GM21390 (cell line): ENCODE data around the gene SCARB1.

Experiments
- ATAC-seq: cut with Tn5 transposase; IDR thresholded peaks from one replicate; pipeline ENCODE4 v1.9.1; 2021; ENCODE audit not compliant: unreplicated experiment

SCARB1 gene

DNA sequence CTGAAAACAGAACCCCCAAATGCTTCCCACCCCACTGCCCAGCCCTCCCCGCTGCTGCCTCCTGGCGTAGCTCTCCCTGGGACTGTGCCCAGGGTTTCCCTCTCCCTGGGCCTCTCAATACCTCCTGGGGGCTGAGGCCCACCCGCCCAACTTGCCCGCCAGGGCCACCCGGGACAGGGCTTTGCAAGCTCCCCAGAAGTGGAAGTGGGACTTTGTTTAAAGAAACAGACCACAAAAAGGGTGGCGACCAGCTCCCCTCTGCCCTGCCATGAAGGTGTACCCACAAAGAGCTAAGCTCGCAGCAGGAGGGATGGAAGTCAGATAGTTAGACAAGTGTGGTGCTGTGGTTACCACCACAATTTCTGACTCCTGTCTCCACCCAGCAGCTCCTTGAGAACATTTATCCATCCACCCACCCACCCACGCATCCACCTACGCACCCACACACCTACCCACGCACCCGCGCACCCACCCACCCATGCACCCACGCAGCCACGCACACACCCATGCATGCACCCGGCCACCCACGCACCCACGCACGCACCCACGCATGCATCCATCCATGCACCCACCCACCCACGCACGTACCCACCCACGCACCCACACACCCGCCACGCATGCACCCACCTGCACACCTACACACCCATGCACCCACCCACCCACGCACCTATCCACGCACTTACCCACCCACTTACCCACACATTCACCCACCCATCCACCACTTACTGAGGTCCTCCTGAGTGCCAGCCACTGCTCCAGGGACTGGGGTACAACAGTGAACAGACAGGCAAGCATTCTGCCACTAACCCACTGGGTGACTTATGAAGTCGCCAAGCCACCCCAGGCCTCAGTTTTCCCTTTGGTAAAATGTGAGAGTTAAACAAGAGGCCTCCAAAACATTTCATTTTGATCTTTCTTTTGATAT is 127.3 kb downstream of the SCARB1 start:
- ATAC-seq, result no peak

DNA sequence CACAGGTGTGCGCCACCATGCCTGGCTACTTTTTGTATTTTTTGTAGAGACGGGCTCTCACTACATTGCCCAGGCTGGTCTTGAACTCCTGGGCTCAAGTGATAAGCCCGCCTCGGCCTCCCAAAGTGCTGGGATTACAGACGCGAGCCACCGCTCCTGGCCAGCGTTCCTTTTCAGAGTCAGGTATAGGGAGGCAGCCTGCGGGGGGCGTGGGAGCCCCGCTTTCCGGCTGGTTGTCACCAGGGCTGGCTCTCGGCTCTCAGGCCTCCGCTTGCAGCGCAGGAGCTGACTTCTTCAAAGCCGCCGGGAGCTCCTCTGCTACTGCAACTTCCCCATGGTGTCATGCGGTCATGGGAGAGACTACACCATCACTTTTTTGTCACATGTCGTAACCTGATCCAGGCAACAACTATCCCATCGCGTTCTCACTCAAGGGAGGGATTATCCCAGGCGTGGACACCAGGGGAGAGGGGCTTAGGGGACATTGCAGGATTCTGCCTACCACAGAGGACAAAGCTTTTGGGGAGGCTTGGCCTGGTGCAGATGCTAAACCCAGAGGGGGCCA is 129.4 kb downstream of the SCARB1 start:
- no peak for ATAC-seq

DNA sequence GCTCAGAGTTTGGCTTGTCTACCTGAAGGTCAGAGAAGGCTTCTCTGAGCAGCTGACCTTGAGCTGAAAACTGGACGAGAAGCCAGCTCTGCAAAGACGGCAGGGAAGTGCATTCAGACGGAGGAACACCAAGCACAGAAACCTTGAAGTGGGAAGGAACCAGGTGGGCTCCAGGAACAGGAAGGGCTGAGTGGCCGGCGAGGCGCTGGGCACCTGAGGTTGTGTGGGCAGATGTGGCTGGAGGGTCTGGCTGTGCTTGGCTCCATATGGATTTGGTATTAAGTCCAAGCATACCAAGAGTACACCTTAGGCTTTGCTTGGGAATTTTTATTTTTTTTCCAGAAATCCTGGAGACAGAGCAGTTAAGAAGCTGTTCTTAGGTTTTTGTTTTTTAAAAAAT is 130.6 kb downstream of the SCARB1 start:
- ATAC-seq, result no peak

DNA sequence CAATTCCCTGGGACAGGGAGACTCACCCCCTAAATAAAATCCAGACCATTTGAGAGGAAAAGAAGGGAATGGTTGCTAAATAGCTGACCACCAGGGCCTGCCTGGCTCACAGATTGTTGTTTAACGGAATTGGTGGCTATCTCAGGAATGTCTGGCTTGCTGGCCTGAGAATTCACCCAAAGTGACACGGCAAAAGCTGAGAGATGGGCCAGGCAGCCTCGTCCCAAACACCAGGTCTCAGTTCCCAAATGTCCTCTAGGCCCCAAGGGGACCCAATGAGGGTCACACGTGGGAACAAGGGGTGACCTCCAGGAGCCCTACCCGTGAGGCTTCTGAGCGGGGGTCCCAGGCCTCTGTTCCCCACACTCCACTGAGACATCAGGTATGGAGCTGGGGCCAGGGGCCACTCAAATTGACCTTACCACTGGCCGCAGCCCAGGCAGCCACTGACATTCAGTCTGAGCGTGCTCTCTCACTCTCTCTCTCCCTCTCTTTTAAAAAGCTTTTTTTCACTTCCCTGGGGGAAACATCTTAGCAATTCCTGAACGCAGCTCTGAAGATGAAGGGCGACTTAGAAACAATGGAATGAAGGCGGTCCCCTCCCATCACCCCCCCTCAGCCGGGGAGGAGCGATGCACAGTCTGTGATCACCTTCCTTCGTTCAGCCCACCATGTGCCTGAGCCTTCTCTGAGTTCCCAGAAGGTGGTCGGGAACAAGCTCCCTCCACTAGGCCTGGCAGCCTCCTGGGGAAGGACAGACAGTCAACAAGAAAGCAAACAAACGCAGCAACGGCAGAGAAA is 131.2 kb downstream of the SCARB1 start:
- ATAC-seq, result no peak

DNA sequence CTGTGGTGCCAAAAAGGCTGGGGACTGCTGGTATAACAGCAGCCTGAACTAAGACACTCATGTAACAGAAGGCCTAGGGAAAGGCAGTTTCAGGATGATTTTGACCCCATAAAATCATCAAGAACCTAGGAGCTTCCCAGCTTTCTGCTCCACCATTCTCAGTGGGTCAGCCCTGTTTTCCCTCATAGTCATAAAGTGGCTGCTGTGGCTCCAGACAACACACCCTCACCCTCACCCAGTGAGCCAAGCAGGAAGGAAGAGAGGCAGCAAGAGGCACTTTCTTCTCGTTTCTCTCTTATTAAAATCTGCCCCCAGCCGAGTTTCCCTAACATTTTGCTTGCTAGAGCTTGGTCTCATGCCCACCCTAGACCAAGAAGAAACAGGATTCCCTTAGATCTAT is 131.8 kb downstream of the SCARB1 start:
- no peak for ATAC-seq

- no peak for ATAC-seq
Measured at GRCh38 chr12:124730455-124730932, 133.2 kb downstream of the SCARB1 start.

GRCh38 chr12:124727922-124728321 is 135.7 kb downstream of the SCARB1 start:
- ATAC-seq, result no peak

DNA sequence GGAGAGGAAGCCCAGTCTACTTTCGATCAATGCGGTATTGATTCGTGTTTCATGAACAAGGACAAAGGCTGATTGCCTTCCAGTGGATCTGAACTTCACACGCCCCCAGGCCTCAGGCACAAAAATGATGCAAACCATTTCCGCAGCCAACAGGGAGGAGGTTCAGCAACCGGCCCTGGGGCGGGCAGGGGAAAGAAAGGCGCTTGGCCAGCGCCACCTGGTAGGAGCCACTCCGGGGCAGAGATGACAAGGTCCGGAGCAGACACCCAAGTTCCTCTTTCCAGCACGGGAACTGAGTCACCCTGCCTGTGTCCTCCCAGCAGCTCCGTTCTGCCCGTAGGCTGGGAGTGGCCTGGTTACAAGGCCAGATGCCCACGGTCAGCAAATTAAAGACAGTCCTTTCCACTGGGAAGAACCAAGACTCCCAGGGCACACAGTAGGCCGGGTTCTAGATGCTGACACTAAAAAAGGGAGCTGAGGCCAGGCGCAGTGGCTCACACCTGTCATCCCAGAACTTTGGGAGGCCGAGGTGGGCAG is 136.3 kb downstream of the SCARB1 start:
- no peak for ATAC-seq
